Measurements from ENCODE around the gene TCERG1L. TPM values are rescaled to one million over a fixed set of nuclear protein-coding genes. Genes with fewer than 3 reads are reported as not detected.

Gene TCERG1L
- total RNA-seq, 1 donor from 2014 or later = not detected

DNA sequence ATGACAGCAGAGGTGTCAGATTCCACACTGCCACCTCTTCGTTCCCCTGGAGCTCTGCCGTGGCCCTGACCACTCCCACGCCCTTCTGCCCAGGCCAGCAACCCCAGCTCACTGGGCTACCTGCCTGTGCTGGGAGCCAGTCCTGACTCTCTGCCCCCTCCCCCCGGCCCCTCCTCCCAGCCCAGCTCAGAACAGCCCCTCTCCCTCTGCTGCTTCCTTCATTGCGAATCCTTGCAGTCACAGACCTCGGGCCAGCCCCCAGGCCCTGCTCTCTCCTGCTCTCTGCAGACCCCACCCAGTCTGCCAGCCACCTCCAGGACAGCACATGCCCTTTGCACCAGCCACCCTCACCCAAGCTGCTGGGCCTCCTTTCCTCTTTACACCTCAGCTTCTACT lies 60.4 kb downstream of the TCERG1L start:
- Histone ChIP-seq H3K4me1 (no peaks in the 10 kb centered on the region), H3K36me3 (no peaks in the 10 kb centered on the region), H3K27ac (no peak overlapping the region), H3K9me3 (no peaks in the 10 kb centered on the region), H3K27me3 (ENCODE audit: low read depth) (peaks cover 17% of the 10 kb centered on the region), H3K4me3 (no peak overlapping the region)
- ATAC-seq (no peak), DNase-seq (peak; percentile 24)
- intact Hi-C loops (cut with DNase I) = no loop called here
- TF ChIP-seq, protein P1, sequence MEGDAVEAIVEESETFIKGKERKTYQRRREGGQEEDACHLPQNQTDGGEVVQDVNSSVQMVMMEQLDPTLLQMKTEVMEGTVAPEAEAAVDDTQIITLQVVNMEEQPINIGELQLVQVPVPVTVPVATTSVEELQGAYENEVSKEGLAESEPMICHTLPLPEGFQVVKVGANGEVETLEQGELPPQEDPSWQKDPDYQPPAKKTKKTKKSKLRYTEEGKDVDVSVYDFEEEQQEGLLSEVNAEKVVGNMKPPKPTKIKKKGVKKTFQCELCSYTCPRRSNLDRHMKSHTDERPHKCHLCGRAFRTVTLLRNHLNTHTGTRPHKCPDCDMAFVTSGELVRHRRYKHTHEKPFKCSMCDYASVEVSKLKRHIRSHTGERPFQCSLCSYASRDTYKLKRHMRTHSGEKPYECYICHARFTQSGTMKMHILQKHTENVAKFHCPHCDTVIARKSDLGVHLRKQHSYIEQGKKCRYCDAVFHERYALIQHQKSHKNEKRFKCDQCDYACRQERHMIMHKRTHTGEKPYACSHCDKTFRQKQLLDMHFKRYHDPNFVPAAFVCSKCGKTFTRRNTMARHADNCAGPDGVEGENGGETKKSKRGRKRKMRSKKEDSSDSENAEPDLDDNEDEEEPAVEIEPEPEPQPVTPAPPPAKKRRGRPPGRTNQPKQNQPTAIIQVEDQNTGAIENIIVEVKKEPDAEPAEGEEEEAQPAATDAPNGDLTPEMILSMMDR (IDR thresholded peaks at IDR 0.05) = no peak

DNA sequence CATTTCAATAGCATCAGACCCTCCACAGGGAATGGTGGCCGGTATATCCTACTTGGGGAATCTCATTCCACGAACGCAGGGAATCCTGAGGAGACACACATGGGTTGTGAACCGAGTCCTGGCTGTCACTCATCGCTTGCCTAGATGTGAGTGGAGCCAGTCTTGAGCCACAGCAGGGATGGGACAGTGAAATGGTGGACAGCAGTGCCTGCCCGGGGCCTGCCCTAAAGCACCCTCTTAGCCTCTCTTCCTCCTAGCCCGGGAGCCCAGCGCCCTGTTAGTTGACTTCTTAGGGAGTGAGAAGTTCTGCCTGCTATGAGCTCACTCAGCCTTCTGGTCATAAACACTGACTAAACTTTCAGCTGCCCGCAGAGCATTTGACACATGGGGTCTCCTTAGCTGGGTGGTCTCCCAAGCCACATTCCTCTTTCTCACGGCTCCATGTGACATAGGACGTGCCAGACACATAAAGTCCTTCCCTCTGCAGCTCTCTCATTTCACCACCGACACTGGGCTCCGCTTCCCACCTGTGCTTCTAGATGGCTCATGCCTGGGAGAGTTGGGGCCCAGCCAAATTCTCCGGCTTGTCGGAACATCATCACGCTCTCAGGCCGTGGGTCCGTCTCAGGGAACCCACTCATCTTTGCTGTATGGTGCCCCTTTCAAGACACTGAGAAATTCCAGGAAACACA lies 60.9 kb downstream of the TCERG1L start:
- peak; percentile 35 for DNase-seq
- Histone ChIP-seq H3K36me3 (no peaks in the 10 kb centered on the region), H3K9me3 (no peaks in the 10 kb centered on the region), H3K27me3 (ENCODE audit: low read depth) (peaks cover 17% of the 10 kb centered on the region), H3K4me1 (no peaks in the 10 kb centered on the region), H3K27ac (no peak overlapping the region), H3K4me3 (no peak overlapping the region)
- no peak for ATAC-seq
- intact Hi-C loops (cut with DNase I) = no loop called here
- TF ChIP-seq, protein P1 (IDR thresholded peaks at IDR 0.05) = no peak

DNA sequence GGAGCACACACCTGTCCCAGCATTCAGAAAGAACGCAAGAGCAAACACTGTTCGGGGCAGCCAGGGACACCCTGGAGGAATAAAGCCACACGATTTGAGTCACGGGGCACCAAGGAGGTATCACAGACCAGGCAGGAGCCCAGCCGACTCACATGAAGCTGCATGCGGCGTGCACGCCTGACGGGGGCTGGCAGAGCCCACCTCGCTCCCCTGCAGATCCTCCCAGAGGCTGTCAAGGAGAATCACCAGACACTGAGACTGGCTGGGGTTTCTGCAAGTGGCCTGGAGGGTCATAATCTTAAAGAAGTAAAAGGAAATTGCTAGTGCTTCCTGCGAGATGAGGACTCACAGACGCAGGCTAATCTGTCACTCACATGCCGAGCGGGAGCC lies 61.6 kb downstream of the TCERG1L start:
- intact Hi-C loops (cut with DNase I) = no loop called here
- Histone ChIP-seq H3K4me3 (no peak overlapping the region), H3K36me3 (no peaks in the 10 kb centered on the region), H3K4me1 (no peaks in the 10 kb centered on the region), H3K27me3 (ENCODE audit: low read depth) (peaks cover 17% of the 10 kb centered on the region), H3K27ac (no peak overlapping the region), H3K9me3 (no peaks in the 10 kb centered on the region)
- TF ChIP-seq, protein P1 (IDR thresholded peaks at IDR 0.05) = no peak
- ATAC-seq (no peak), DNase-seq (no peak)

DNA sequence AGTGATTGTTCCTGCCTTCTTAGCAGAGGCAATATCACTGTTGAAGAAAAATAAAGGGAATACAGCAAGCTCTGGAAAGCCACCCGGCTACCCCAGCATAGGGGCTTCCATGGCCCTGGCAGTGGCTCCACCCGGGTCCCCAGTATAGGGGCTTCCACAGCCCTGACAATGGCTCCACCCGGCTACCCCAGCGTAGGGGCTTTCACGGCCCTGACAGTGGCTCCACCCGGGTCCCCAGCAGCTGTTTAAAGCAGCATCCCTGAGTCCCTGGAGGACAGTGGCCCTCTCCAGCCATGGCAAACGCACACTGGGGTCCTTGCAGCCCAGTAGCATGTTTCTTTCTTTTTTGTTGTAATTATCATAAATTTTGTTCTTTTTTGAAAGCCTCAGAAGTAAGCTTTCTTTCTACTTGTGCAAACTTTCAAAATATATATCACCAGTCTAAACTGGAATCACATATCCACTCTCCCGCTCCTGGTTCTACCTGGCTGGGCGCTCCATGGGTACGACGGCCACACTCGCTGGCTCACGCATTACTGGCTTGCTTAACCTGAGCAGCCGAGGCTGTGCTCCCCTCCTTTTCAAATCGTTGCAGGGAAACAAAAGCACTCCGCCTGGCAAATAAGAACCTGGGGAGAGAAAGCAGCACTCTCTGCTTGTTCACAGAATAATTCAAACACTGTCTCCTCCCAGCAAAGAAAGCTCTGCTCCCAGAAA lies 62.1 kb downstream of the TCERG1L start:
- peak; percentile 41 for DNase-seq
- intact Hi-C loops (cut with DNase I) = no loop called here

DNA sequence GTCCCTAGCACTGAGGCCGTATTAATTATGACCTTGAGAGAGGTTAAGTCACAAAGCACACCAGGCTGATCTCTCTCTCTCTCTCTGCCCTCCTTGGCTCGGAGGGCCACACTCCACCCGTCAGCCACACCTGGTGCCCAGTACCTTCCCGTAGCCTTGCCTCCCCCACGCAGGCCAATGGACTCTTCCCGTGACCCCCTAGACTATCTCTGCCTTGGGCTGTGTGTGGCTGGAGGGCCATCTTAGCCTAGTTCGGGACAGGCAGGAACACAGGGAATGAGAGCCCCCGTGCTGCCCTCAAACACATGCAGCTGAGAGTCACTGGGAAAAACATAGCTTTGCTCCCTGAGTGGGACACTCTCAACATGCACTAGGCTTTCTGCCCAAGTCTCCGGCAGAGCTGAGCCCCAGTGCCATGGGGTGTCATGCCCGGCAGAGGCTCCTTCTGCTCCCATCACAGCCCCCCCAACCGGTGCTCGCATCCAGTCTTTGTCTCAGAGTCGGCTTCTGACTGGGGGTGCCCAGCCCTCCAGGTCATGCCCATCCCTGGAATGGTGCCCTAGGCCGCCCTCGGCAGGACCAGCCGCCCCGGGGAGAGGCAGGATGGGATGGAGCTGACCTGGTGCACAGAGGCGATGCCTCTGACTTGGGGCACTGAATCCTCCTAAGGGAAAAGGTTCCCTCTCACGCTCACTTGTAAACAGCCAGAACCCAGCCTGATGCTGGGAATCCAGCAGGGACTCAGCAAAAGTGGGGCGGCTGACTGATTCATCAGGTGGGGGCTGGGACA lies 63.0 kb downstream of the TCERG1L start:
- TF ChIP-seq, protein P1 (IDR thresholded peaks at IDR 0.05) = no peak
- Histone ChIP-seq H3K4me3 (no peak overlapping the region), H3K9me3 (no peaks in the 10 kb centered on the region), H3K27me3 (ENCODE audit: low read depth) (peaks cover 17% of the 10 kb centered on the region), H3K27ac (no peak overlapping the region), H3K4me1 (no peaks in the 10 kb centered on the region), H3K36me3 (no peaks in the 10 kb centered on the region)
- ATAC-seq (no peak), DNase-seq (peak; percentile 35)
- intact Hi-C loops (cut with DNase I) = no loop called here

More for the DNA sequence above, 62.1 kb downstream of the TCERG1L start:
- Histone ChIP-seq H3K9me3 (no peaks in the 10 kb centered on the region), H3K27ac (no peak overlapping the region), H3K27me3 (ENCODE audit: low read depth) (peaks cover 17% of the 10 kb centered on the region), H3K36me3 (no peaks in the 10 kb centered on the region), H3K4me3 (no peak overlapping the region), H3K4me1 (no peaks in the 10 kb centered on the region)
- TF ChIP-seq, protein P1 (IDR thresholded peaks at IDR 0.05) = no peak
- ATAC-seq = no peak
